Measurements from ENCODE around the gene ARID1B. TPM values are rescaled to one million over a fixed set of nuclear protein-coding genes. Genes with fewer than 3 reads are reported as not detected.

ARID1B gene
- total RNA-seq, 1 experiment from 2014 or later = 91.7 TPM

GRCh38 chr6:156804402-156804801 lies 27.2 kb downstream of the ARID1B start:
- Histone ChIP-seq H3K4me1 (ENCODE audit: control insufficient read depth, insufficient read depth, low read length) (peaks cover 20% of the 10 kb centered on the region), H3K4me3 (ENCODE audit: low read depth in 2 of 2, low read length in 2 of 2) (no peak overlapping the region), H3K27ac (ENCODE audit: low read length) (no peak overlapping the region), H3K36me3 (ENCODE audit: control insufficient read depth, insufficient read depth, low read length) (no peaks in the 10 kb centered on the region), H3K9me3 (ENCODE audit: control insufficient read depth, insufficient read depth, low read depth, low read length) (no peaks in the 10 kb centered on the region), H3K27me3 (ENCODE audit: control insufficient read depth, insufficient read depth, low read length) (no peaks in the 10 kb centered on the region)
- ATAC-seq (no peak), DNase-seq (ENCODE audit: low read depth, low spot score) (no peak)
- TF ChIP-seq SIN3A (IDR thresholded peaks at IDR 0.05; ENCODE audit: borderline replicate concordance, insufficient read depth, low read depth, low read length) (no peak), POLR2AphosphoS5 (IDR thresholded peaks at IDR 0.05; ENCODE audit: low read depth, low read length) (no peak), REST (IDR thresholded peaks at IDR 0.05; ENCODE audit: insufficient read depth in 1 of 2, low read depth in 2 of 2, low read length in 1 of 2) (no peak), TCF7L2 (IDR thresholded peaks at IDR 0.05; ENCODE audit: low read depth, low read length) (no peak), CTCF (IDR thresholded peaks at IDR 0.05) (no peak)
- POLR2A ChIA-PET = interaction anchor here (0.6 kb wide), 1 partner anchor 75 kb away, joined by 3 read pairs; no protein-coding TSS in a partner anchor
- CTCF ChIA-PET = no interaction called here
- intact Hi-C loops (cut with micrococcal nuclease; ENCODE audit: unreplicated experiment) (no loop called here), in situ Hi-C loops (cut with HindIII; ENCODE audit: low pct_unique_long_range_greater_than_20kb, low sequenced_read_pairs) (no loop called here)
- BruUV-seq (replicated peaks) = no TSS peak

GRCh38 chr6:156806155-156806554 lies 29.0 kb downstream of the ARID1B start:
- Histone ChIP-seq H3K27ac (ENCODE audit: low read length) (no peak overlapping the region), H3K27me3 (ENCODE audit: control insufficient read depth, insufficient read depth, low read length) (no peaks in the 10 kb centered on the region), H3K36me3 (ENCODE audit: control insufficient read depth, insufficient read depth, low read length) (no peaks in the 10 kb centered on the region), H3K4me1 (ENCODE audit: control insufficient read depth, insufficient read depth, low read length) (peaks cover 21% of the 10 kb centered on the region), H3K9me3 (ENCODE audit: control insufficient read depth, insufficient read depth, low read depth, low read length) (no peaks in the 10 kb centered on the region), H3K4me3 (ENCODE audit: low read depth in 2 of 2, low read length in 2 of 2) (no peak overlapping the region)
- ChIA-PET CTCF (no interaction called here), POLR2A (no interaction called here)
- no TSS peak for BruUV-seq (replicated peaks)
- in situ Hi-C loops (cut with HindIII; ENCODE audit: low pct_unique_long_range_greater_than_20kb, low sequenced_read_pairs) (no loop called here), intact Hi-C loops (cut with micrococcal nuclease; ENCODE audit: unreplicated experiment) (no loop called here)
- no peak for TF ChIP-seq SIN3A (IDR thresholded peaks at IDR 0.05; ENCODE audit: borderline replicate concordance, insufficient read depth, low read depth, low read length)
- no peak for TF ChIP-seq CTCF (IDR thresholded peaks at IDR 0.05)
- TF ChIP-seq REST (IDR thresholded peaks at IDR 0.05; ENCODE audit: insufficient read depth in 1 of 2, low read depth in 2 of 2, low read length in 1 of 2) = no peak
- TF ChIP-seq POLR2AphosphoS5 (IDR thresholded peaks at IDR 0.05; ENCODE audit: low read depth, low read length) = no peak
- TF ChIP-seq TCF7L2 (IDR thresholded peaks at IDR 0.05; ENCODE audit: low read depth, low read length) = no peak
- DNase-seq (ENCODE audit: low read depth, low spot score) = no peak
- ATAC-seq = no peak
